GM23338 (cell line): ENCODE results near the gene IL1A. TPM values are rescaled to one million over a fixed set of nuclear protein-coding genes. Genes with fewer than 3 reads are reported as not detected.

Experiments
- ATAC-seq: fragments of 200-7000 bp; cut with Tn5 transposase; 3 replicates; pipeline ENCODE4 v1.9.1; 2020
- DNase-seq: peaks from one replicate; pipeline ENCODE4 v3.0.0-alpha.2; 2015; ENCODE audit warnings: low spot score
- H2AFZ ChIP-seq: fragments of 200-600 bp; sonication (generic); 2 replicates; pipeline ENCODE4 v1.8.0; 2016; ENCODE audit warnings: antibody characterized with exemption, mild to moderate bottlenecking, moderate library complexity
- H3F3A ChIP-seq: fragments of 200-600 bp; sonication (generic); replicated peaks from 2 replicates; pipeline ENCODE4 v1.8.0; 2017; ENCODE audit warnings: antibody characterized with exemption, mixed run types, low read depth
- H3K27ac ChIP-seq: fragments of 200-600 bp; sonication (generic); 2 replicates; pipeline ENCODE4 v1.6.1; 2016; ENCODE audit warnings: low read depth
- H3K27me3 ChIP-seq: fragments of 200-600 bp; sonication (generic); 2 replicates; pipeline ENCODE4 v1.8.0; 2016; ENCODE audit warnings: mild to moderate bottlenecking, mixed run types, moderate library complexity; ENCODE audit not compliant: insufficient read depth
- H3K36me3 ChIP-seq: fragments of 200-600 bp; sonication (generic); 2 replicates; pipeline ENCODE4 v1.8.0; 2016; ENCODE audit warnings: mild to moderate bottlenecking; ENCODE audit not compliant: insufficient read depth
- H3K4me1 ChIP-seq: fragments of 200-600 bp; sonication (generic); 2 replicates; pipeline ENCODE4 v1.8.0; 2016; ENCODE audit warnings: mild to moderate bottlenecking, moderate library complexity; ENCODE audit not compliant: insufficient read depth
- H3K4me2 ChIP-seq: fragments of 200-600 bp; sonication (generic); 2 replicates; pipeline ENCODE4 v1.7.1; 2017; ENCODE audit warnings: mixed run types
- H3K4me3 ChIP-seq: fragments of 200-600 bp; sonication (generic); 2 replicates; pipeline ENCODE4 v1.6.1; 2016; ENCODE audit warnings: mixed run types
- H3K79me2 ChIP-seq: fragments of 200-600 bp; sonication (generic); replicated peaks from 2 replicates; pipeline ENCODE4 v1.8.0; 2017; ENCODE audit warnings: mild to moderate bottlenecking; ENCODE audit not compliant: insufficient read depth
- H3K9me2 ChIP-seq: fragments of 200-600 bp; sonication (generic); 2 replicates; pipeline ENCODE4 v1.8.0; 2017; ENCODE audit not compliant: insufficient read depth
- H4K20me1 ChIP-seq: fragments of 200-600 bp; sonication (generic); replicated peaks from 2 replicates; pipeline ENCODE4 v1.8.0; 2017; ENCODE audit warnings: mild to moderate bottlenecking; ENCODE audit not compliant: insufficient read depth
- H3K27ac Mint-ChIP-seq: 2 replicates; pipeline ENCODE4 v1.8.0; 2020; ENCODE audit warnings: inconsistent platforms, mild to moderate bottlenecking, moderate library complexity, mixed read lengths
- H3K27me3 Mint-ChIP-seq: 3 replicates; pipeline ENCODE4 v1.8.0; 2022; ENCODE audit warnings: low read depth, mild to moderate bottlenecking, moderate library complexity, mixed read lengths, inconsistent platforms; ENCODE audit not compliant: insufficient read depth, poor library complexity
- H3K36me3 Mint-ChIP-seq: 3 replicates; pipeline ENCODE4 v1.8.0; 2021; ENCODE audit warnings: low read depth, mild to moderate bottlenecking, inconsistent platforms, moderate library complexity, mixed read lengths
- H3K4me1 Mint-ChIP-seq: 3 replicates; pipeline ENCODE4 v1.8.0; 2020; ENCODE audit warnings: mild to moderate bottlenecking, inconsistent platforms, mixed read lengths
- H3K4me3 Mint-ChIP-seq: 3 replicates; pipeline ENCODE4 v1.8.0; 2021; ENCODE audit warnings: moderate library complexity, mild to moderate bottlenecking, inconsistent platforms, mixed read lengths
- H3K9me3 Mint-ChIP-seq: 3 replicates; pipeline ENCODE4 v1.8.0; 2020; ENCODE audit warnings: moderate library complexity, mild to moderate bottlenecking, inconsistent platforms, mixed read lengths
- CREB1 ChIP-seq: fragments of 250-450 bp; sonication (Bioruptor Pico); IDR thresholded peaks from 2 replicates; pipeline ENCODE4 v1.5.0; 2020; ENCODE audit warnings: low read depth, mild to moderate bottlenecking, moderate library complexity
- CTCF ChIP-seq, 2 experiments: fragments of 200-600 bp in 1 of 2; sonication (generic) in 1 of 2; conservative IDR thresholded peaks; 2 replicates each; pipeline versions ENCODE4 v1.5.1 to v1.6.1; 2016 to 2017; ENCODE audit warnings: antibody characterized with exemption in 2 of 2, low read depth in 2 of 2, mild to moderate bottlenecking in 2 of 2, moderate library complexity in 1 of 2
- EZH2 ChIP-seq: fragments of 200-600 bp; sonication (generic); IDR thresholded peaks from one replicate; pipeline ENCODE4 v1.8.0; 2017; ENCODE audit warnings: antibody characterized with exemption, mild to moderate bottlenecking, low read depth; ENCODE audit not compliant: unreplicated experiment
- JUNB ChIP-seq: IDR thresholded peaks from one replicate; pipeline ENCODE4 v1.6.1; 2016; ENCODE audit warnings: antibody characterized with exemption; ENCODE audit not compliant: unreplicated experiment
- REST ChIP-seq: IDR thresholded peaks from one replicate; pipeline ENCODE4 v1.6.1; 2018; ENCODE audit warnings: antibody characterized with exemption; ENCODE audit not compliant: unreplicated experiment
- ZNF462 ChIP-seq: fragments of 250-450 bp; sonication (Bioruptor Pico); IDR thresholded peaks from 2 replicates; pipeline ENCODE4 v1.5.0; 2020; ENCODE audit warnings: mild to moderate bottlenecking, moderate library complexity
- polyA plus RNA-seq: library from polyadenylated mRNA; unstranded; fragments of >200 nt; fragmentation: Nextera tagmentation; extraction: Ambion mirVana; gene quantifications from 2 replicates; pipeline ENCODE4 v1.2.1, GENCODE V29; 2016
- total RNA-seq: library from RNA; depleted of rRNA; stranded (reverse); fragments of >200 nt; shearing (Covaris generic); gene quantifications from 2 replicates; pipeline ENCODE4 v1.2.3, GENCODE V29; 2014

Gene IL1A
- total and polyA plus RNA-seq, 2 experiments from 2014 or later: 0.65 to 0.73 TPM

DNA sequence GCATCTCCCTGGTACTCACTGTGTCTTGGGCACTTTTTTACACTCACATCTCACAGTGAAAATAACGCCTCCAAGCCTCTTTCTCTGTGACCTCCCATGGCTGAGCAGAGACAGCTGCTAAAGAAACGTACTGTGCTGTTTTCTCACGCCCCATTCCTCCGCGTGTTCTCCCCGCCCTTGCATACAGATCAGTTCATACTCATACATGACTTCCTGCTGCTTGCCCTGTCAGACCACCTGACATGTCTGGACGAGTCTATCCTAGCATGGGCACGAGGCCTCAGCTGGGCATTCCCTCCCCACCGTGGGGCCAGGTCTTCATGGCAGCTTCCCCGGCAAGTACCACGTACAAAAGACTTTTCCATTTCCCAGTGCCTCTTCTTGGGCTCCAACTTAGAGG lies 21.2 kb upstream of the IL1A start:
- no peaks in the 10 kb centered on the region; the same call in 2 of the 3 replicates for H3K9me3 Mint-ChIP-seq
- TF ChIP-seq EZH2: no peak
- no peak for TF ChIP-seq CREB1 (CRISPR knock-in tag)
- TF ChIP-seq CTCF (conservative IDR thresholded peaks at IDR 0.05; ENCODE audit: low read depth in 2 of 2): no peak
- TF ChIP-seq JUNB: no peak
- TF ChIP-seq ZNF462 (CRISPR knock-in tag): no peak
- TF ChIP-seq REST: no peak
- Histone ChIP-seq H3F3A (no peaks in the 10 kb centered on the region), H3K27me3 (no peaks in the 10 kb centered on the region), H4K20me1 (no peaks in the 10 kb centered on the region), H3K9me2 (peaks cover 3% of the 10 kb centered on the region; the same call in 1 of the 2 replicates), H3K4me1 (peaks cover 4% of the 10 kb centered on the region; the same call in 1 of the 2 replicates), H2AFZ (peak overlapping the region; percentile 90; the same call in 1 of the 2 replicates), H3K4me2 (no peak overlapping the region), H3K36me3 (no peaks in the 10 kb centered on the region), H3K27ac (no peak overlapping the region), H3K4me3 (no peak overlapping the region), H3K79me2 (no peaks in the 10 kb centered on the region)
- DNase-seq (no peak), ATAC-seq (no peak)
- H3K27me3 Mint-ChIP-seq: peaks cover 1% of the 10 kb centered on the region
- no peak overlapping the region for H3K4me3 Mint-ChIP-seq
- no peaks in the 10 kb centered on the region for H3K36me3 Mint-ChIP-seq
- H3K27ac Mint-ChIP-seq: no peak overlapping the region
- peaks cover 3% of the 10 kb centered on the region; the same call in 2 of the 3 replicates for H3K4me1 Mint-ChIP-seq
